K562 (cell line): Measurements from ENCODE around the gene SMIM13.

ENCODE experiments used
- ARID4B ChIP-seq: sonication (generic); formaldehyde crosslinking; IDR thresholded peaks from 2 replicates; pipeline ENCODE4 v1.8.0; 2022; ENCODE audit warnings: mild to moderate bottlenecking, missing genetic modification reagents
- CTCF ChIP-seq, 3 experiments: IDR thresholded peaks in 2 of 3; conservative IDR thresholded peaks in 1 of 3; 2 replicates each; pipeline ENCODE4 v1.5.1; 2011 to 2012; ENCODE audit warnings: low read length in 3 of 3, mild to moderate bottlenecking in 3 of 3, control low read depth in 2 of 3, improper control_type of control experiment in 1 of 3, inconsistent platforms in 1 of 3, low read depth in 1 of 3, mixed read lengths in 1 of 3, moderate library complexity in 1 of 3; ENCODE audit not compliant: insufficient read depth in 2 of 3
- HINFP ChIP-seq: fragments of 450-650 bp; conservative IDR thresholded peaks from 2 replicates; pipeline ENCODE4 v1.6.1; 2016; ENCODE audit warnings: missing genetic modification characterization, low read depth, mild to moderate bottlenecking, control low read depth, missing compliant biosample characterization
- MXI1 ChIP-seq: IDR thresholded peaks from 2 replicates; pipeline ENCODE4 v1.6.1; 2011; ENCODE audit warnings: low read depth, mild to moderate bottlenecking, improper control_type of control experiment, low read length
- PHF20 ChIP-seq: fragments of 450-650 bp; IDR thresholded peaks from 2 replicates; pipeline ENCODE4 v1.6.1; 2018; ENCODE audit not compliant: partially characterized antibody
- ZFP91 ChIP-seq: sonication (generic); formaldehyde crosslinking; IDR thresholded peaks from 2 replicates; pipeline ENCODE4 v1.8.0; 2022; ENCODE audit warnings: mild to moderate bottlenecking, missing genetic modification reagents

GRCh38 chr6:11140056-11140455 is 46.4 kb downstream of the SMIM13 start:
- TF ChIP-seq ARID4B (no peak), CTCF (IDR thresholded peaks at IDR 0.05 in 2 of 3, conservative IDR thresholded peaks at IDR 0.05 in 1 of 3; ENCODE audit: insufficient read depth in 2 of 3, low read depth in 1 of 3, low read length in 3 of 3) (no peak), ZFP91 (CRISPR knock-in tag) (no peak), HINFP (tag) (no peak), MXI1 (no peak), PHF20 (no peak)
